ENCODE results near the gene RIC8B.

DNA sequence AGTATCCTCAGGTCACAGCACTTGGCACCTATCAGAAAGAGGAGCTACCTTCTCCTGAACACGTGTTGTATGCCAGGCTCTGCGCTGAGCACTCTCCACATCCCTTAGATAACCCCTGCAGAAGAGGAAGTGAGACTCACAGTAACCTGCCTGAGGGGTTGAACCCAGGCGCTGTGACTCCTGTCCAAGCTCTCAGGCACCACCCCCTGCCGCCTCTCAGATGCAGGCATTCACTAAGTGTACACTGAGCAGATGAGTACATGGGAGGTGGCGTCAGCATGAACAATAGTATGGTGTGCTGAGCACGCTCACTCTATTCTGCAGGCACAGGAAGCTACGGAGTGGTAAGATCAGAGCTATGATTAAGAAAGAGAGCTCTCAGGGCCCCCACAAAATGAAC lies 21.0 kb upstream of the RIC8B start:
- no peak for TF ChIP-seq TAF1 (IDR thresholded peaks at IDR 0.05; ENCODE audit: low read depth, low read length)
- TF ChIP-seq POLR2AphosphoS5 (IDR thresholded peaks at IDR 0.05; ENCODE audit: low read depth, low read length): no peak
- TF ChIP-seq SPI1 (IDR thresholded peaks at IDR 0.05; ENCODE audit: low read depth, low read length): peak; percentile 99
- no peak for TF ChIP-seq POLR2A (IDR thresholded peaks at IDR 0.05; ENCODE audit: low read depth, low read length)
- no peak for TF ChIP-seq POU2F2 (IDR thresholded peaks at IDR 0.05; ENCODE audit: low read depth, low read length)
- peak; percentile 1 for TF ChIP-seq PAX5 (IDR thresholded peaks at IDR 0.05; ENCODE audit: insufficient read depth, low read length, severe bottlenecking)
